Measurements from ENCODE around the gene ZC3H13.

GRCh38 chr13:46076827-46077226 lies 24.3 kb upstream of the ZC3H13 start:
- no peak for TF ChIP-seq POLR2A (IDR thresholded peaks at IDR 0.05)
- TF ChIP-seq, protein P1, sequence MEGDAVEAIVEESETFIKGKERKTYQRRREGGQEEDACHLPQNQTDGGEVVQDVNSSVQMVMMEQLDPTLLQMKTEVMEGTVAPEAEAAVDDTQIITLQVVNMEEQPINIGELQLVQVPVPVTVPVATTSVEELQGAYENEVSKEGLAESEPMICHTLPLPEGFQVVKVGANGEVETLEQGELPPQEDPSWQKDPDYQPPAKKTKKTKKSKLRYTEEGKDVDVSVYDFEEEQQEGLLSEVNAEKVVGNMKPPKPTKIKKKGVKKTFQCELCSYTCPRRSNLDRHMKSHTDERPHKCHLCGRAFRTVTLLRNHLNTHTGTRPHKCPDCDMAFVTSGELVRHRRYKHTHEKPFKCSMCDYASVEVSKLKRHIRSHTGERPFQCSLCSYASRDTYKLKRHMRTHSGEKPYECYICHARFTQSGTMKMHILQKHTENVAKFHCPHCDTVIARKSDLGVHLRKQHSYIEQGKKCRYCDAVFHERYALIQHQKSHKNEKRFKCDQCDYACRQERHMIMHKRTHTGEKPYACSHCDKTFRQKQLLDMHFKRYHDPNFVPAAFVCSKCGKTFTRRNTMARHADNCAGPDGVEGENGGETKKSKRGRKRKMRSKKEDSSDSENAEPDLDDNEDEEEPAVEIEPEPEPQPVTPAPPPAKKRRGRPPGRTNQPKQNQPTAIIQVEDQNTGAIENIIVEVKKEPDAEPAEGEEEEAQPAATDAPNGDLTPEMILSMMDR (IDR thresholded peaks at IDR 0.05), result no peak

Measured in gastroesophageal sphincter (tissue), 3 donors.